Measurements from ENCODE around the gene FGFBP1. TPM values are rescaled to one million over a fixed set of nuclear protein-coding genes. Genes with fewer than 3 reads are reported as not detected.
A peak's percentile ranks its signal among the peaks of the same experiment; 100 is the strongest.

Gene FGFBP1
- total RNA-seq, 4 donors from 2014 or later, result 2.5 TPM; not detected in 3

- no peaks in the 10 kb centered on the region for H3K4me1 ChIP-seq
- H3K4me3 ChIP-seq, result no peak overlapping the region
- 58 to 64% methylated on average over 4 to 5 of the region's 5 CpGs for WGBS, 2 donors
- no peaks in the 10 kb centered on the region for H3K9me3 ChIP-seq
- no peaks in the 10 kb centered on the region for H3K36me3 ChIP-seq
- no peak for DNase-seq (ENCODE audit: low spot score in 2 of 2)
- TF ChIP-seq CTCF (IDR thresholded peaks at IDR 0.05) (no peak), EP300 (IDR thresholded peaks at IDR 0.05) (no peak), POLR2A (IDR thresholded peaks at IDR 0.05) (no peak)
- no peaks in the 10 kb centered on the region for H3K27me3 ChIP-seq
- H3K27ac ChIP-seq, result no peak overlapping the region
Observed at GRCh38 chr4:15928883-15929282, 9.7 kb downstream of the FGFBP1 start.

DNA sequence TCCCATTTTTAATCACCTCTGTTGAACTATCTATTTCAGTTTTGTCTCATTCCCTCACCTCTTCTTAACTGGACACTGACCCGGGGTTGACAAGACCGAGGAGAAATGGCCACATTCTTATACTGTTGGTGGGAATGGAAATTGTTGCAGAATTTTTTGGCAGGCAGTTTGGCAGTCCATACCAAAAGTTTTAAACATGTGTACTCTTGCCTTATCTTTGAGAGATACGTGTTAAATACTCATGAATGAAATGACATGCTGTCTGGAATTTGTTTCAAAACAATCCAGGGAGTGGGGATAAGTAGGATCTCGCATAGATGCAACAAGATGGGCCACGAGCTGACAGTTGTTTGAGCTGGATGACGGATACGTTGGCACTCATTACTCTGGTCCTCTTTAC is 12.1 kb downstream of the FGFBP1 start:
- Histone ChIP-seq H3K27ac (no peak overlapping the region), H3K27me3 (no peaks in the 10 kb centered on the region), H3K4me1 (no peaks in the 10 kb centered on the region), H3K4me3 (no peak overlapping the region), H3K36me3 (no peaks in the 10 kb centered on the region), H3K9me3 (no peaks in the 10 kb centered on the region)
- DNase-seq (ENCODE audit: low spot score in 2 of 2), result no peak
- no peak for TF ChIP-seq POLR2A (IDR thresholded peaks at IDR 0.05)
- no peak for TF ChIP-seq CTCF (IDR thresholded peaks at IDR 0.05)
- TF ChIP-seq EP300 (IDR thresholded peaks at IDR 0.05), result no peak
- 77 to 82% methylated on average over 7 of the region's 7 CpGs for WGBS, 2 donors

DNA sequence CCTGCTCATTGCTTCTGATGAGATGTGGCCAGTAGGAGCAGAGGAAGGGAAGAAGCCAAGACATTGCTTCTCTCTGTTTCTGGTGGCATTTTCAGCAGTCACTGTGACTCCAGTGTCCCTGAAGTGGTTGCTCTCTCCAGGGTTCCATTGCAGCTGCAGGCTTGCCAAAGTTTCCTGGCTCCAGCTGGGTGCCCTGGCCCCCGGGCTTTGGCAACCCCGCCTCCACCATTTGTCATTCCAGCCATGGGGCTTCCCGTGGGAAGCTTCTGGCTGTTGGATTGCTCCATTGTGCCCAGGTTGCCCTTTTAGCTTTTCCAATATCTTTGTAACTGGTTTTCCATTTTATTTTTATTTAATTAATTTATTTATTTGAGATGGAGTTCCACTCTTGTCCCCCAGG is 12.7 kb downstream of the FGFBP1 start:
- WGBS, 2 donors, result 62 to 67% methylated on average over 3 of the region's 3 CpGs
- DNase-seq (ENCODE audit: low spot score in 2 of 2), result no peak
- no peak overlapping the region for H3K27ac ChIP-seq
- no peaks in the 10 kb centered on the region for H3K9me3 ChIP-seq
- no peak overlapping the region for H3K4me3 ChIP-seq
- H3K4me1 ChIP-seq, result no peaks in the 10 kb centered on the region
- no peaks in the 10 kb centered on the region for H3K27me3 ChIP-seq
- H3K36me3 ChIP-seq, result no peaks in the 10 kb centered on the region
- no peak for TF ChIP-seq POLR2A (IDR thresholded peaks at IDR 0.05)
- TF ChIP-seq EP300 (IDR thresholded peaks at IDR 0.05), result no peak
- no peak for TF ChIP-seq CTCF (IDR thresholded peaks at IDR 0.05)

- no peak for DNase-seq (ENCODE audit: low spot score in 2 of 2)
- Histone ChIP-seq H3K36me3 (no peaks in the 10 kb centered on the region), H3K9me3 (no peaks in the 10 kb centered on the region), H3K27me3 (no peaks in the 10 kb centered on the region), H3K27ac (no peak overlapping the region), H3K4me3 (no peak overlapping the region), H3K4me1 (no peaks in the 10 kb centered on the region)
- TF ChIP-seq CTCF (IDR thresholded peaks at IDR 0.05) (no peak), EP300 (IDR thresholded peaks at IDR 0.05) (no peak), POLR2A (IDR thresholded peaks at IDR 0.05) (no peak)
- 87 to 100% methylated on average over 1 of the region's 1 CpG for WGBS, 2 donors
Observed at GRCh38 chr4:15921592-15921932, 17.0 kb downstream of the FGFBP1 start.

DNA sequence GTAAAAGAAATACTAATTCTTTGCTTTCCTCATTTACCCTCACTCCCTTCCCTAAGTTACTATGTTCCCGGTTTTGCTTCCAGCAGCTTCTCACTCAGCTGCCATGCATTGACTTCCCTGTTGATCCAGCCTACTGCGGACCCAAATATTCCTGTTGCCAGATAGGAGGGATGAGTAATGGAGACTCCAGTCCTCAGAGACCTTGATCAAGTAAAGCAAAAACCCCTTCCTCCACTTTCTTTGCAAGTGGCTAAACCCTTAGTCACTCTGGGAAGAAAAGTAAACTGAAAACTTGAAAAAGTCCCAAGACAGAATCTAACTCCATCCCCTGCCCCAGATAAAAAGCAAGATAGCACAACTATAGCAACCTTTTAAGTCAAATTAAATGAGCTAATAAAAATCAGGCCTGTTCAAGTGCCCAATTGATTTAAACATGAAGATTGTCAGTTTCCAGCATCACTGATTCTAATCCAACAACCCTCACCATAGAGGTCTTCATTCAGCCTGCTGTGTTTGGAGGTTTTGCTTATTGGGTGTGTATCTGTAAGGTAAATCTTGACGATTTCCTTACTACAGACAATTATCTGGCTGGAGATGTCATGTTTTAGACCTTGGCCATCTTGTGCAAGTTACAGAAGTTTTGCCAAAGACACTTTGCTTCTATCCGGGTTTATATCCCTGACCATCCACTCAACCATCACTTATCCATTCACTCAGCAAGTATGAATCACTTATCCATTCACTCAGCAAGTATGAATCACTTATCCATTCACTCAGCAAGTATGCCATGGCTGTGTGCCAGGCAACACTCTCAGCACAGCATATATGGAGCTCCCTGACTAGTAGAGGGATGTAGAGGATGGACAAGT is 17.6 kb downstream of the FGFBP1 start:
- TF ChIP-seq CTCF (IDR thresholded peaks at IDR 0.05), result no peak
- H3K9me3 ChIP-seq, result no peaks in the 10 kb centered on the region
- peak in 1 of 2 donors; percentile 20 for DNase-seq (ENCODE audit: low spot score in 2 of 2)
- H3K36me3 ChIP-seq, result no peaks in the 10 kb centered on the region
- H3K4me1 ChIP-seq, result no peaks in the 10 kb centered on the region
- H3K27me3 ChIP-seq, result no peaks in the 10 kb centered on the region
- no peak overlapping the region for H3K4me3 ChIP-seq
- 50 to 64% methylated on average over 4 of the region's 4 CpGs for WGBS, 2 donors
- H3K27ac ChIP-seq, result peak overlapping the region in 1 of 4 donors; percentile 32

Data from tibial nerve (tissue), 4 donors.